ENCODE measurements around the gene GDA. TPM values are rescaled to one million over a fixed set of nuclear protein-coding genes. Genes with fewer than 3 reads are reported as not detected.
A peak's percentile ranks its signal among the peaks of the same experiment; 100 is the strongest.
"Not testable (repeated sequence)": the region's sequence is repeated elsewhere in the genome, so short reads cannot be mapped to it uniquely, and the experiment has no call there.

Gene GDA
- total RNA-seq, 1 donor from 2014 or later, result 0.07 TPM

DNA sequence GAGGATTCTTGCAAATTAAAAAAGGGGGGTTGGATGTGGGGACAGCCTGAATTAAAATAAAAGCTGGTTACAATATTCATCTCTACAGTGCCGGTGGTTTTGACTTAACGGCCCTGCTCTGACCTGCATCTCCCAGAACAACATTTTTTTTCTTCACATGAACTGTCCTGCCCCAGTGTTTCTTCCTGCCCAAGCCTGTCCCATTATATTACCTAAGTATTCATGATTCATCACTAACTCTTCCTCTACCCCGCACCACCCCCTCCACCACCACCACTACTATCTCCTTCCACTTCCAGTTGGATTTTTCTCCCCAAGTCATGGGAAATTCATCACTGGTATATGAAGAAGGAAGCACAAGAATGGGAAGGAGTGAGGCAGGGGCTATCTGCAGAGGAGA is 125.7 kb downstream of the GDA start:
- Mint-ChIP-seq H3K4me1 (ENCODE audit: low read depth) (no peaks in the 10 kb centered on the region), H3K9me3 (no peaks in the 10 kb centered on the region), H3K36me3 (ENCODE audit: low read depth) (no peaks in the 10 kb centered on the region), H3K27ac (no peak overlapping the region), H3K27me3 (ENCODE audit: low read depth) (no peaks in the 10 kb centered on the region), H3K4me3 (ENCODE audit: low read depth) (no peak overlapping the region)
- DNase-seq (ENCODE audit: low spot score), result no peak
- intact Hi-C loops (cut with micrococcal nuclease), result no loop called here

GRCh38 chr9:72276429-72276828 is 127.2 kb downstream of the GDA start:
- H3K36me3 Mint-ChIP-seq (ENCODE audit: low read depth), result no peaks in the 10 kb centered on the region
- no peaks in the 10 kb centered on the region for H3K27me3 Mint-ChIP-seq (ENCODE audit: low read depth)
- no peak for DNase-seq (ENCODE audit: low spot score)
- intact Hi-C loops (cut with micrococcal nuclease), result no loop called here
- H3K9me3 Mint-ChIP-seq, result no peaks in the 10 kb centered on the region
- no peak overlapping the region for H3K27ac Mint-ChIP-seq
- H3K4me1 Mint-ChIP-seq (ENCODE audit: low read depth), result no peaks in the 10 kb centered on the region
- no peak overlapping the region for H3K4me3 Mint-ChIP-seq (ENCODE audit: low read depth)

GRCh38 chr9:72278959-72279358 is 129.7 kb downstream of the GDA start:
- intact Hi-C loops (cut with micrococcal nuclease), result no loop called here
- Mint-ChIP-seq H3K4me1 (ENCODE audit: low read depth) (no peaks in the 10 kb centered on the region), H3K4me3 (ENCODE audit: low read depth) (no peak overlapping the region), H3K27ac (no peak overlapping the region), H3K9me3 (no peaks in the 10 kb centered on the region), H3K27me3 (ENCODE audit: low read depth) (no peaks in the 10 kb centered on the region), H3K36me3 (ENCODE audit: low read depth) (no peaks in the 10 kb centered on the region)
- no peak for DNase-seq (ENCODE audit: low spot score)

- Mint-ChIP-seq H3K4me3 (ENCODE audit: low read depth) (no peak overlapping the region), H3K36me3 (ENCODE audit: low read depth) (no peaks in the 10 kb centered on the region), H3K9me3 (no peaks in the 10 kb centered on the region), H3K4me1 (ENCODE audit: low read depth) (no peaks in the 10 kb centered on the region), H3K27ac (no peak overlapping the region), H3K27me3 (ENCODE audit: low read depth) (no peaks in the 10 kb centered on the region)
- intact Hi-C loops (cut with micrococcal nuclease), result loop anchor here (1.0 to 10.0 kb wide), 4 partner anchors 311 to 804 kb away; no protein-coding TSS in a partner anchor
- DNase-seq (ENCODE audit: low spot score), result peak; percentile 46
These were observed 131.8 kb downstream of the GDA start for GRCh38 chr9:72280913-72281500.

DNA sequence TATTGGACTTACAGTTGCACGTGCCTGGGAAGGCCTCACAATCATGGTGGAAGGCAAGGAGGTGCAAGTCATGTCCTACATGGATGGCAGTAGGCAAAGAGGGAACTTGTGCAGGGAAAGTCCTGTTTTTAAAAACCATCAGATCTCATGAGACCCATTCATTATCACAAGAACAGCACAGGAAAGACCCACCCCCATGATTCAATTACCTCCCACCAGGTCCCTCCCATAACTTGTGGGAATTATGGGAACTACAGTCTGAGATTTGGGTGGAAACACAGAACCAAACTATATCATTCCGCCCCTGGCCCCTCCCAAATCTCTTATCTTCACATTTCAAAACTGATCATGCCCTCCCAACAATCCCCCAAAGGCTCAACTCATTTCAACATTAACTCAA is 140.2 kb downstream of the GDA start:
- intact Hi-C loops (cut with micrococcal nuclease), result loop anchor here (10.0 kb wide), 1 partner anchor 795 kb away; no protein-coding TSS in a partner anchor
- H3K27me3 Mint-ChIP-seq (ENCODE audit: low read depth), result peaks cover 20% of the 10 kb centered on the region
- no peak for DNase-seq (ENCODE audit: low spot score)

GRCh38 chr9:72290311-72290710 is 141.1 kb downstream of the GDA start:
- H3K4me3 Mint-ChIP-seq (ENCODE audit: low read depth), result no peak overlapping the region
- no peaks in the 10 kb centered on the region for H3K36me3 Mint-ChIP-seq (ENCODE audit: low read depth)
- intact Hi-C loops (cut with micrococcal nuclease), result no loop called here
- H3K9me3 Mint-ChIP-seq, result no peaks in the 10 kb centered on the region
- H3K4me1 Mint-ChIP-seq (ENCODE audit: low read depth), result peaks cover 3% of the 10 kb centered on the region
- H3K27me3 Mint-ChIP-seq (ENCODE audit: low read depth), result peaks cover 22% of the 10 kb centered on the region
- no peak for DNase-seq (ENCODE audit: low spot score)
- H3K27ac Mint-ChIP-seq, result no peak overlapping the region

More for the DNA sequence above, 140.2 kb downstream of the GDA start:
- no peak overlapping the region for H3K4me3 Mint-ChIP-seq (ENCODE audit: low read depth)
- no peaks in the 10 kb centered on the region for H3K9me3 Mint-ChIP-seq
- peaks cover 3% of the 10 kb centered on the region for H3K4me1 Mint-ChIP-seq (ENCODE audit: low read depth)
- no peaks in the 10 kb centered on the region for H3K36me3 Mint-ChIP-seq (ENCODE audit: low read depth)
- H3K27ac Mint-ChIP-seq, result no peak overlapping the region

GRCh38 chr9:72291576-72291975 is 142.3 kb downstream of the GDA start:
- H3K4me1 Mint-ChIP-seq (ENCODE audit: low read depth); intact Hi-C loops (cut with micrococcal nuclease); H3K4me3 Mint-ChIP-seq (ENCODE audit: low read depth); DNase-seq (ENCODE audit: low spot score); H3K36me3 Mint-ChIP-seq (ENCODE audit: low read depth); H3K9me3 Mint-ChIP-seq; H3K27ac Mint-ChIP-seq: not testable (repeated sequence)
- peaks cover 22% of the 10 kb centered on the region for H3K27me3 Mint-ChIP-seq (ENCODE audit: low read depth)

- H3K9me3 Mint-ChIP-seq, result no peaks in the 10 kb centered on the region
- no peak overlapping the region for H3K27ac Mint-ChIP-seq
- peaks cover 3% of the 10 kb centered on the region for H3K4me1 Mint-ChIP-seq (ENCODE audit: low read depth)
- intact Hi-C loops (cut with micrococcal nuclease), result loop anchor here (1.0 kb wide), 1 partner anchor 300 kb away; no protein-coding TSS in a partner anchor
- H3K36me3 Mint-ChIP-seq (ENCODE audit: low read depth), result no peaks in the 10 kb centered on the region
- no peak for DNase-seq (ENCODE audit: low spot score)
- no peak overlapping the region for H3K4me3 Mint-ChIP-seq (ENCODE audit: low read depth)
- H3K27me3 Mint-ChIP-seq (ENCODE audit: low read depth), result peaks cover 18% of the 10 kb centered on the region
These were observed 143.0 kb downstream of the GDA start for GRCh38 chr9:72292256-72292682.

GRCh38 chr9:72292874-72293607 is 143.8 kb downstream of the GDA start:
- peaks cover 17% of the 10 kb centered on the region for H3K27me3 Mint-ChIP-seq (ENCODE audit: low read depth)

DNA sequence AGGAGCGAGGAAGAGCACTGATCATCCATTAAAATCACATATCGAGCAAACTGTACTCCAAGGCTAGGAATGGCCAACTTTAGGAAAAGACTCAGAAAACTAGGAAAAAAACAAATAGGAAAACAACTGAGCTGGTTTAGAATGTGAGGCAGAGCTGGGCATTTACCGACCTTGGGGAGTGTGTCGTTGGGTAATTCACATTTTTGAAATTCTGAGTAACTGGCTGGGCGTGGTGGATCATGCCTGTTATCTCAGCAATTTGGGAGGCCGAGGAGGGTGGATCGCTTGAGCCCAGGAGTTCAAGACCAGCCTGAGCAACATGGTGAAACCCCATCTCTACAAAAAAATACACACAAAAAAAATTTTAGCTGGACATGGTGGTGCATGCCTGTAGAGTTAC is 145.7 kb downstream of the GDA start:
- H3K4me3 Mint-ChIP-seq (ENCODE audit: low read depth), result no peak overlapping the region
- H3K9me3 Mint-ChIP-seq, result no peaks in the 10 kb centered on the region
- intact Hi-C loops (cut with micrococcal nuclease), result no loop called here
- peaks cover 14% of the 10 kb centered on the region for H3K27me3 Mint-ChIP-seq (ENCODE audit: low read depth)
- no peak overlapping the region for H3K27ac Mint-ChIP-seq
- DNase-seq (ENCODE audit: low spot score), result no peak
- H3K4me1 Mint-ChIP-seq (ENCODE audit: low read depth), result peaks cover 3% of the 10 kb centered on the region
- H3K36me3 Mint-ChIP-seq (ENCODE audit: low read depth), result no peaks in the 10 kb centered on the region

More at GRCh38 chr9:72292874-72293607, 143.8 kb downstream of the GDA start:
- H3K36me3 Mint-ChIP-seq (ENCODE audit: low read depth), result no peaks in the 10 kb centered on the region
- no peak overlapping the region for H3K4me3 Mint-ChIP-seq (ENCODE audit: low read depth)
- peaks cover 3% of the 10 kb centered on the region for H3K4me1 Mint-ChIP-seq (ENCODE audit: low read depth)
- intact Hi-C loops (cut with micrococcal nuclease), result loop anchor here (1.0 kb wide), 1 partner anchor 299 kb away; no protein-coding TSS in a partner anchor
- no peak for DNase-seq (ENCODE audit: low spot score)
- no peaks in the 10 kb centered on the region for H3K9me3 Mint-ChIP-seq
- no peak overlapping the region for H3K27ac Mint-ChIP-seq

GRCh38 chr9:72297516-72297915 is 148.3 kb downstream of the GDA start:
- H3K4me3 Mint-ChIP-seq (ENCODE audit: low read depth), result no peak overlapping the region
- H3K9me3 Mint-ChIP-seq, result peaks cover 7% of the 10 kb centered on the region

GRCh38 chr9:72299017-72299603 is 149.9 kb downstream of the GDA start:
- no peak overlapping the region for H3K4me3 Mint-ChIP-seq (ENCODE audit: low read depth)
- H3K4me1 Mint-ChIP-seq (ENCODE audit: low read depth), result peaks cover 12% of the 10 kb centered on the region
- H3K27me3 Mint-ChIP-seq (ENCODE audit: low read depth), result peaks cover 6% of the 10 kb centered on the region
- intact Hi-C loops (cut with micrococcal nuclease), result no loop called here
- H3K27ac Mint-ChIP-seq, result no peak overlapping the region
- H3K36me3 Mint-ChIP-seq (ENCODE audit: low read depth), result no peaks in the 10 kb centered on the region
- no peak for DNase-seq (ENCODE audit: low spot score)
- peaks cover 7% of the 10 kb centered on the region for H3K9me3 Mint-ChIP-seq

More at GRCh38 chr9:72297516-72297915, 148.3 kb downstream of the GDA start:
- intact Hi-C loops (cut with micrococcal nuclease), result no loop called here
- peaks cover 12% of the 10 kb centered on the region for H3K4me1 Mint-ChIP-seq (ENCODE audit: low read depth)
- H3K27ac Mint-ChIP-seq, result no peak overlapping the region
- peaks cover 8% of the 10 kb centered on the region for H3K27me3 Mint-ChIP-seq (ENCODE audit: low read depth)
- no peak for DNase-seq (ENCODE audit: low spot score)
- H3K36me3 Mint-ChIP-seq (ENCODE audit: low read depth), result no peaks in the 10 kb centered on the region

DNA sequence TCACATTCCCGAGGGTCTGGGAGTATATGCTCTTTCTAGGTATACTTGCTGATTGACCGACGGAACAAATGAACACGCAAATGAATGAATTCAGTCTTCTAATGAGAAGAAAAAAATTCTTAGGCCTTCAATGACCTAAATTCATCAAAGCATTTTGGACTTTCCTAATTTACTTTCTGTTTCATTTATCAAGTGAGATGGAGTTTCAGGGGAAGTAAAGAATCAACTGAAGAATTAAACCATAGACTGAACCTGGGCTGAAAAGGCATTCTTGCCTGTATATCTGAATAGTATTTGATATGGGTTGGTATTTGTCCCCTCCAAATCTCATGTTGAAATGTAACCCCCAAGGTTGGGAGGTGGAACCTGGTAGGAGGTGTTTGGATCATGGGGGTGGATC is 151.6 kb downstream of the GDA start:
- DNase-seq (ENCODE audit: low spot score), result no peak
- Mint-ChIP-seq H3K27me3 (ENCODE audit: low read depth) (peaks cover 3% of the 10 kb centered on the region), H3K4me1 (ENCODE audit: low read depth) (peaks cover 20% of the 10 kb centered on the region), H3K27ac (no peak overlapping the region), H3K36me3 (ENCODE audit: low read depth) (no peaks in the 10 kb centered on the region), H3K4me3 (ENCODE audit: low read depth) (no peak overlapping the region), H3K9me3 (peaks cover 7% of the 10 kb centered on the region)
- intact Hi-C loops (cut with micrococcal nuclease), result loop anchor here (10.0 kb wide), 1 partner anchor 144 kb away; no protein-coding TSS in a partner anchor
